HCT116 (cell line): Measurements from ENCODE around the gene R3HCC1L. TPM values are rescaled to one million over a fixed set of nuclear protein-coding genes. Genes with fewer than 3 reads are reported as not detected.

ENCODE experiments used
- ATAC-seq: fragments of 200-7000 bp; cut with Tn5 transposase; 2 replicates; pipeline ENCODE4 v1.9.1; 2020; ENCODE audit warnings: mild to moderate bottlenecking, moderate library complexity
- BruUV-seq: library from RNA; stranded (reverse); fragments of 400-500 nt; replicated peaks from 2 replicates; lab custom pipeline; 2021; lab: Mats Ljungman, UMichigan
- CTCF ChIA-PET: fragments of 300-600 bp; sonication (Branson Sonifier 250); formaldehyde crosslinking; loops from one replicate; lab custom pipeline; 2021; ENCODE audit warnings: antibody characterized with exemption; lab: Charles Lee
- POLR2A ChIA-PET: fragments of 300-600, 350-600 bp; sonication (Branson Sonifier 250); formaldehyde crosslinking; loops from one replicate; lab custom pipeline; 2021; ENCODE audit warnings: antibody characterized with exemption; lab: Charles Lee
- RAD21 ChIA-PET, 2 experiments: fragments of 300-600 bp; sonication (Branson Sonifier 250); formaldehyde crosslinking; loops; one replicate each; lab custom pipeline; 2023; ENCODE audit warnings: low total read pairs in 2 of 2; ENCODE audit not compliant: uncharacterized antibody in 2 of 2, unreplicated experiment in 2 of 2, low non-redundant PET in 1 of 2; lab: Charles Lee
- DNase-seq: peaks from one replicate; pipeline ENCODE4 v3.0.0-alpha.2; 2010; ENCODE audit warnings: low read depth, low spot score
- H2AFZ ChIP-seq: fragments of 200-600 bp; shearing (Covaris generic), sonication (generic); 2 replicates; pipeline ENCODE4 v1.6.1; 2017; ENCODE audit warnings: low read depth, mixed run types, mixed read lengths, antibody characterized with exemption, low read length; ENCODE audit not compliant: poor library complexity, severe bottlenecking
- H3K27ac ChIP-seq: 2 replicates; pipeline ENCODE4 v1.5.1; 2012; ENCODE audit warnings: low read depth, low read length
- H3K27me3 ChIP-seq: fragments of 200-600 bp; sonication (generic); 2 replicates; pipeline ENCODE4 v1.6.1; 2016; ENCODE audit warnings: mixed run types, low read length, mixed read lengths; ENCODE audit not compliant: insufficient read depth
- H3K36me3 ChIP-seq, 2 experiments: fragments of 200-500 bp in 1 of 2; fragments of 200-600 bp in 1 of 2; sonication (Bioruptor generic) in 1 of 2; sonication (generic) in 1 of 2; 2 replicates each; pipeline versions ENCODE4 v1.5.1 to v1.6.1; 2014 to 2016; ENCODE audit warnings: low read length in 2 of 2, inconsistent platforms in 1 of 2, mixed read lengths in 1 of 2, mixed run types in 1 of 2; ENCODE audit not compliant: insufficient read depth in 2 of 2, control insufficient read depth in 1 of 2
- H3K4me1 ChIP-seq, 2 experiments: fragments of 200-600 bp in 1 of 2; sonication (generic) in 1 of 2; 2 replicates each; pipeline versions ENCODE4 v1.5.1 to v1.6.1; 2012 to 2017; ENCODE audit warnings: low read length in 2 of 2, inconsistent platforms in 1 of 2, mild to moderate bottlenecking in 1 of 2, mixed read lengths in 1 of 2, mixed run types in 1 of 2, moderate library complexity in 1 of 2; ENCODE audit not compliant: insufficient read depth in 2 of 2, control insufficient read depth in 1 of 2
- H3K4me2 ChIP-seq: fragments of 200-600 bp; sonication (generic); 2 replicates; pipeline ENCODE4 v1.6.1; 2017; ENCODE audit warnings: mixed run types, low read length, mixed read lengths
- H3K4me3 ChIP-seq, 2 experiments: fragments of 200-600 bp in 1 of 2; sonication (generic) in 1 of 2; replicated peaks in 1 of 2; 2 replicates each; pipeline ENCODE4 v1.5.1; 2011 to 2016; ENCODE audit warnings: low read length in 2 of 2, control low read depth in 1 of 2, low read depth in 1 of 2, mild to moderate bottlenecking in 1 of 2, mixed read lengths in 1 of 2, mixed run types in 1 of 2
- H3K79me2 ChIP-seq: fragments of 200-600 bp; sonication (generic); 2 replicates; pipeline ENCODE4 v1.6.1; 2017; ENCODE audit warnings: mild to moderate bottlenecking, mixed run types, low read length, moderate library complexity, mixed read lengths; ENCODE audit not compliant: insufficient read depth
- H3K9ac ChIP-seq: fragments of 200-600 bp; sonication (generic); 2 replicates; pipeline ENCODE4 v1.6.1; 2016; ENCODE audit warnings: low read length, mixed read lengths
- H3K9me2 ChIP-seq: fragments of 200-600 bp; sonication (generic), shearing (Covaris generic); 2 replicates; pipeline ENCODE4 v1.6.1; 2017; ENCODE audit warnings: mixed run types, mild to moderate bottlenecking, moderate library complexity; ENCODE audit not compliant: insufficient read depth
- H3K9me3 ChIP-seq, 2 experiments: fragments of 200-500 bp in 1 of 2; fragments of 200-600 bp in 1 of 2; sonication (Bioruptor generic) in 1 of 2; sonication (generic) in 1 of 2; 2 replicates each; pipeline ENCODE4 v1.6.1; 2014 to 2017; ENCODE audit warnings: low read length in 2 of 2, mixed read lengths in 2 of 2, inconsistent platforms in 1 of 2, low read depth in 1 of 2, mild to moderate bottlenecking in 1 of 2, mixed run types in 1 of 2, moderate library complexity in 1 of 2; ENCODE audit not compliant: control insufficient read depth in 1 of 2, insufficient read depth in 1 of 2
- H4K20me1 ChIP-seq: fragments of 200-600 bp; sonication (generic), shearing (Covaris generic); 2 replicates; pipeline ENCODE4 v1.6.1; 2017; ENCODE audit warnings: mixed run types, mild to moderate bottlenecking, moderate library complexity; ENCODE audit not compliant: insufficient read depth
- EZH2 ChIP-seq: fragments of 200-600 bp; sonication (generic); IDR thresholded peaks from 2 replicates; pipeline ENCODE4 v1.6.1; 2017; ENCODE audit warnings: antibody characterized with exemption, mixed run types
- EZH2phosphoT487 ChIP-seq: fragments of 200-600 bp; IDR thresholded peaks from 2 replicates; pipeline ENCODE4 v1.6.1; 2018; ENCODE audit warnings: antibody characterized with exemption, borderline replicate concordance
- FOSL1 ChIP-seq: IDR thresholded peaks from 2 replicates; pipeline ENCODE4 v1.6.1; 2012; ENCODE audit warnings: low read depth
- JUND ChIP-seq: IDR thresholded peaks from 2 replicates; pipeline ENCODE4 v1.6.1; 2012
- POLR2A ChIP-seq: IDR thresholded peaks from 2 replicates; pipeline ENCODE4 v1.7.0; 2011; ENCODE audit warnings: borderline replicate concordance; ENCODE audit not compliant: insufficient read depth, insufficient read length; ENCODE audit errors: extremely low read depth
- POLR2AphosphoS5 ChIP-seq: IDR thresholded peaks from 2 replicates; pipeline ENCODE4 v1.6.1; 2011; ENCODE audit warnings: mild to moderate bottlenecking, low read depth, low read length, moderate library complexity
- RAD21 ChIP-seq: IDR thresholded peaks from 2 replicates; pipeline ENCODE4 v1.6.1; 2012; ENCODE audit warnings: low read depth, mild to moderate bottlenecking
- SIN3A ChIP-seq: IDR thresholded peaks from 2 replicates; pipeline ENCODE4 v1.6.1; 2012; ENCODE audit warnings: low read depth
- TCF7L2 ChIP-seq: IDR thresholded peaks from 2 replicates; pipeline ENCODE4 v1.7.0; 2011; ENCODE audit warnings: borderline replicate concordance, inconsistent platforms; ENCODE audit not compliant: insufficient read depth, insufficient read length; ENCODE audit errors: extremely low read depth
- YY1 ChIP-seq: IDR thresholded peaks from 2 replicates; pipeline ENCODE4 v1.6.1; 2011; ENCODE audit warnings: low read length, low read depth, moderate library complexity, mild to moderate bottlenecking; ENCODE audit not compliant: insufficient replicate concordance; ENCODE audit errors: extremely low read depth
- ZFX ChIP-seq: fragments of 450-650 bp; IDR thresholded peaks from 2 replicates; pipeline ENCODE4 v1.6.1; 2017
- ZNF274 ChIP-seq: fragments of 200-500 bp; sonication (Bioruptor generic); IDR thresholded peaks from 2 replicates; pipeline ENCODE4 v1.6.1; 2014; ENCODE audit warnings: mild to moderate bottlenecking, low read depth, low read length, inconsistent platforms
- intact Hi-C: fragments of 100-400 bp; cut with micrococcal nuclease; formaldehyde crosslinking; loops from 2 replicates; pipeline ENCODE4 v1.10.0; 2022
- total RNA-seq: library from RNA; stranded (reverse); gene quantifications from one replicate; pipeline ENCODE4 v1.2.1, GENCODE V29; 2021; ENCODE audit not compliant: unreplicated experiment
- TF ChIP-seq, protein P1 (sequence below): IDR thresholded peaks from 2 replicates; pipeline ENCODE4 v1.6.1; 2012; ENCODE audit warnings: low read depth
- TF ChIP-seq, protein P2 (sequence below): IDR thresholded peaks from 2 replicates; pipeline ENCODE4 v1.6.1; 2012
- TF ChIP-seq, protein P3 (sequence below): IDR thresholded peaks from 2 replicates; pipeline ENCODE4 v1.6.1; 2012
- TF ChIP-seq, protein P4 (sequence below), 3 experiments: fragments of 200-600 bp in 1 of 3; sonication (generic) in 1 of 3; IDR thresholded peaks in 2 of 3; conservative IDR thresholded peaks in 1 of 3; 2 replicates each; pipeline ENCODE4 v1.5.1; 2012 to 2017; ENCODE audit warnings: low read depth in 2 of 3, low read length in 2 of 3, antibody characterized with exemption in 1 of 3, borderline replicate concordance in 1 of 3, control low read depth in 1 of 3, mild to moderate bottlenecking in 1 of 3, mixed read lengths in 1 of 3, mixed run types in 1 of 3, moderate library complexity in 1 of 3; ENCODE audit not compliant: insufficient read depth in 1 of 3

R3HCC1L gene
- total RNA-seq, 1 experiment from 2014 or later: 9.3 TPM

DNA sequence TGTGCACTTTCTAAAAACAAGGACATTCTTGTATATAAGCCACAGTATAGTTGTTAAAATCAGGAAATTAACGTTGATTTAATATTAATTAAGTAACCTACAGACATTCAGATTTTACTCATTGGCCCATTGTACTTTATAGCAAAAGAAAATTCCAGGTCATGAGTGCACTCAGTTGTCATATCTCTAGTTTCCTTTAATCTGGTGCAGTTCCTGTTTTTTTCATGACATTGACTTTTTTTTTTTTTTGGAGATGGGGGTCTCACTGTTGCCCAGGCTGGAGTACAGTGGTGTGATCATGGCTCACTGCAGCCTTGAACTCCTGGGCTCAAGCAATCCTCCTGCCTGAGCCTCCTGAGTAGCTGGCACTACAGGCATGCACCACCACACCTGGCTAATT, 24.1 kb downstream of the R3HCC1L start (continued):
- TF ChIP-seq, protein P1, sequence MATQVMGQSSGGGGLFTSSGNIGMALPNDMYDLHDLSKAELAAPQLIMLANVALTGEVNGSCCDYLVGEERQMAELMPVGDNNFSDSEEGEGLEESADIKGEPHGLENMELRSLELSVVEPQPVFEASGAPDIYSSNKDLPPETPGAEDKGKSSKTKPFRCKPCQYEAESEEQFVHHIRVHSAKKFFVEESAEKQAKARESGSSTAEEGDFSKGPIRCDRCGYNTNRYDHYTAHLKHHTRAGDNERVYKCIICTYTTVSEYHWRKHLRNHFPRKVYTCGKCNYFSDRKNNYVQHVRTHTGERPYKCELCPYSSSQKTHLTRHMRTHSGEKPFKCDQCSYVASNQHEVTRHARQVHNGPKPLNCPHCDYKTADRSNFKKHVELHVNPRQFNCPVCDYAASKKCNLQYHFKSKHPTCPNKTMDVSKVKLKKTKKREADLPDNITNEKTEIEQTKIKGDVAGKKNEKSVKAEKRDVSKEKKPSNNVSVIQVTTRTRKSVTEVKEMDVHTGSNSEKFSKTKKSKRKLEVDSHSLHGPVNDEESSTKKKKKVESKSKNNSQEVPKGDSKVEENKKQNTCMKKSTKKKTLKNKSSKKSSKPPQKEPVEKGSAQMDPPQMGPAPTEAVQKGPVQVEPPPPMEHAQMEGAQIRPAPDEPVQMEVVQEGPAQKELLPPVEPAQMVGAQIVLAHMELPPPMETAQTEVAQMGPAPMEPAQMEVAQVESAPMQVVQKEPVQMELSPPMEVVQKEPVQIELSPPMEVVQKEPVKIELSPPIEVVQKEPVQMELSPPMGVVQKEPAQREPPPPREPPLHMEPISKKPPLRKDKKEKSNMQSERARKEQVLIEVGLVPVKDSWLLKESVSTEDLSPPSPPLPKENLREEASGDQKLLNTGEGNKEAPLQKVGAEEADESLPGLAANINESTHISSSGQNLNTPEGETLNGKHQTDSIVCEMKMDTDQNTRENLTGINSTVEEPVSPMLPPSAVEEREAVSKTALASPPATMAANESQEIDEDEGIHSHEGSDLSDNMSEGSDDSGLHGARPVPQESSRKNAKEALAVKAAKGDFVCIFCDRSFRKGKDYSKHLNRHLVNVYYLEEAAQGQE: no peak
- TF ChIP-seq SIN3A (no peak), JUND (no peak)

DNA sequence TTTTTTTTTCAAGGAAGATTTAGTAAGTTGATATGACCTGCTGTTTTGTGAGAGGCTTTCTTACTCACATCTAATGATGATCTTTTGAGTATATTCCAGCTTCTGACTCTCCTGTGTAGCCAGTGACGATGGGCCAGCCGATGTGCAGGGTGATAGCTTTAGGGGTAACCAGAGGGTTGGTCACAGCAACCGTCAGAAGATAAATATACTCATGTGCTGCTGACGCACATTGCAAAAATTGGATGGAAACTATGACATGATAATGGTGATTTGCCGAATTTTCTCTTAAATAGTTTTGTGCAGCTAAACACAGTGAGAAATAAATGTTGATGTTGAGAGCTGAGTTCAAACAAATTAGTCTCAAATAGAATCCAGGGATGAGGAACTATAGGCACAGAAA, 29.5 kb downstream of the R3HCC1L start:
- Histone ChIP-seq H3K4me1 (no peaks in the 10 kb centered on the region), H3K27ac (no peak overlapping the region), H4K20me1 (0 out of 2 replicates have a peak, but pooled peaks cover 4% of the 10 kb centered on the region), H3K4me3 (no peak overlapping the region), H3K9me3 (no peaks in the 10 kb centered on the region), H3K9ac (no peak overlapping the region), H3K9me2 (no peaks in the 10 kb centered on the region), H3K4me2 (no peak overlapping the region), H3K79me2 (0 out of 2 replicates have a peak, but pooled peaks cover 14% of the 10 kb centered on the region), H2AFZ (no peak overlapping the region), H3K27me3 (no peaks in the 10 kb centered on the region), H3K36me3 (peaks cover 0 to 11% of the 10 kb centered on the region in 2 experiments; a peak in 2 of 4 replicates)
- ChIA-PET POLR2A (no interaction called here), CTCF (no interaction called here), RAD21 (no interaction called here)
- BruUV-seq: no TSS peak
- ATAC-seq (no peak), DNase-seq (no peak)
- intact Hi-C loops: no loop called here
- TF ChIP-seq SIN3A: no peak
- TF ChIP-seq POLR2A: no peak
- TF ChIP-seq YY1: no peak
- TF ChIP-seq, protein P2, sequence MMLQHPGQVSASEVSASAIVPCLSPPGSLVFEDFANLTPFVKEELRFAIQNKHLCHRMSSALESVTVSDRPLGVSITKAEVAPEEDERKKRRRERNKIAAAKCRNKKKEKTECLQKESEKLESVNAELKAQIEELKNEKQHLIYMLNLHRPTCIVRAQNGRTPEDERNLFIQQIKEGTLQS: no peak
- no peak for TF ChIP-seq ZNF274
- TF ChIP-seq, protein P3, sequence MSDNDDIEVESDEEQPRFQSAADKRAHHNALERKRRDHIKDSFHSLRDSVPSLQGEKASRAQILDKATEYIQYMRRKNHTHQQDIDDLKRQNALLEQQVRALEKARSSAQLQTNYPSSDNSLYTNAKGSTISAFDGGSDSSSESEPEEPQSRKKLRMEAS: no peak
- TF ChIP-seq EZH2: no peak
- TF ChIP-seq, protein P4, sequence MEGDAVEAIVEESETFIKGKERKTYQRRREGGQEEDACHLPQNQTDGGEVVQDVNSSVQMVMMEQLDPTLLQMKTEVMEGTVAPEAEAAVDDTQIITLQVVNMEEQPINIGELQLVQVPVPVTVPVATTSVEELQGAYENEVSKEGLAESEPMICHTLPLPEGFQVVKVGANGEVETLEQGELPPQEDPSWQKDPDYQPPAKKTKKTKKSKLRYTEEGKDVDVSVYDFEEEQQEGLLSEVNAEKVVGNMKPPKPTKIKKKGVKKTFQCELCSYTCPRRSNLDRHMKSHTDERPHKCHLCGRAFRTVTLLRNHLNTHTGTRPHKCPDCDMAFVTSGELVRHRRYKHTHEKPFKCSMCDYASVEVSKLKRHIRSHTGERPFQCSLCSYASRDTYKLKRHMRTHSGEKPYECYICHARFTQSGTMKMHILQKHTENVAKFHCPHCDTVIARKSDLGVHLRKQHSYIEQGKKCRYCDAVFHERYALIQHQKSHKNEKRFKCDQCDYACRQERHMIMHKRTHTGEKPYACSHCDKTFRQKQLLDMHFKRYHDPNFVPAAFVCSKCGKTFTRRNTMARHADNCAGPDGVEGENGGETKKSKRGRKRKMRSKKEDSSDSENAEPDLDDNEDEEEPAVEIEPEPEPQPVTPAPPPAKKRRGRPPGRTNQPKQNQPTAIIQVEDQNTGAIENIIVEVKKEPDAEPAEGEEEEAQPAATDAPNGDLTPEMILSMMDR (IDR thresholded peaks at IDR 0.05 in 2 of 3, conservative IDR thresholded peaks at IDR 0.05 in 1 of 3; ENCODE audit: borderline replicate concordance in 1 of 3, insufficient read depth in 1 of 3, low read depth in 2 of 3, low read length in 2 of 3): no peak
- TF ChIP-seq FOSL1: no peak
- TF ChIP-seq, protein P1: no peak
- TF ChIP-seq RAD21: no peak
- TF ChIP-seq POLR2AphosphoS5: no peak
- no peak for TF ChIP-seq TCF7L2
- TF ChIP-seq ZFX: no peak
- TF ChIP-seq EZH2phosphoT487: no peak
